HG03439 (cell line): ENCODE data around the gene RRM2.

Experiments used
- ATAC-seq: cut with Tn5 transposase; IDR thresholded peaks from one replicate; pipeline ENCODE4 v1.9.1; 2021; ENCODE audit warnings: mild to moderate bottlenecking, moderate library complexity; ENCODE audit not compliant: unreplicated experiment

The RRM2 gene

GRCh38 chr2:10169053-10169578 is 46.6 kb downstream of the RRM2 start:
- ATAC-seq, result no peak

- ATAC-seq, result no peak
These were observed 47.0 kb downstream of the RRM2 start for GRCh38 chr2:10169581-10169980.

- ATAC-seq, result no peak
These were observed 47.7 kb downstream of the RRM2 start for GRCh38 chr2:10170256-10170655.

GRCh38 chr2:10171006-10171800 is 48.7 kb downstream of the RRM2 start:
- ATAC-seq, result no peak

- no peak for ATAC-seq
These were observed 49.7 kb downstream of the RRM2 start for GRCh38 chr2:10172033-10172871.

GRCh38 chr2:10173258-10174005 is 50.9 kb downstream of the RRM2 start:
- ATAC-seq, result no peak

- no peak for ATAC-seq
These were observed 51.6 kb downstream of the RRM2 start for GRCh38 chr2:10174173-10174572.

GRCh38 chr2:10175441-10175840 is 52.9 kb downstream of the RRM2 start:
- ATAC-seq, result no peak

GRCh38 chr2:10178751-10179150 is 56.2 kb downstream of the RRM2 start:
- ATAC-seq, result no peak

GRCh38 chr2:10179422-10179821 is 56.9 kb downstream of the RRM2 start:
- ATAC-seq, result no peak

GRCh38 chr2:10180229-10180628 is 57.7 kb downstream of the RRM2 start:
- ATAC-seq, result no peak
